Astrocyte of the spinal cord (primary cell): ENCODE results near the gene ZSCAN5B.
"Not testable (repeated sequence)": the region's sequence is repeated elsewhere in the genome, so short reads cannot be mapped to it uniquely, and the experiment has no call there.

Experiments
- DNase-seq: peaks from one replicate; pipeline ENCODE4 v3.0.0; 2011; ENCODE audit warnings: low read depth, low spot score
- H3K4me3 ChIP-seq: 2 replicates; pipeline ENCODE4 v1.5.1; 2011; ENCODE audit warnings: low read depth, mild to moderate bottlenecking, low read length, moderate library complexity
- in situ Hi-C: cut with HindIII; loops from 2 replicates; pipeline ENCODE4 v1.10.0; 2017; ENCODE audit warnings: low sequenced_read_pairs
- TF ChIP-seq, protein P1 (sequence below): IDR thresholded peaks from 2 replicates; pipeline ENCODE4 v1.5.1; 2012; ENCODE audit warnings: low read depth, mild to moderate bottlenecking, low read length, inconsistent platforms

ZSCAN5B gene

GRCh38 chr19:56197646-56198045 lies at the start of gene ZSCAN5B:
TSS of gene ZSCAN5B (minus strand) at chr19:56197783. CDS start at chr19:56193052, 4,731 bp downstream.
- DNase-seq, in situ Hi-C loops, H3K4me3 ChIP-seq: not testable (repeated sequence)

DNA sequence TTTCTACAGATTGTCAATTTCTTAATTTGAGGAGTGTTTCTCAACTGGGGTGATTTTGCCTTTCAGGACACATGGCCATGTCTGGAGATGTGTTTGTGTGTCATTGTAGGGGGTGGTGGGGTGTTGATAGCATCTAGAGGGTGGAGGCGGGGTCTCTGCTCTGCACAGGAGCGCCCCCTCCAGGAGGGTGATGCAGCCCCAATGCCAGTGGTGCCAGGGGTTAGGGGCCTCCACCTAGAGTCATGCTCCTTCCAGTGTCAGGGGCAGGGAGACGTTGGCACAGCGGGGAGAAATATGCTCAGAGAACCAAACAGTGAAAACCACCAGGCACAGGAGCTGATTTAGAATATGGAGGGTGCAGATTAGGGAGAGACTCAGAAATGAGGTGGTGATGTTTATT lies 48.2 kb upstream of the ZSCAN5B start:
- H3K4me3 ChIP-seq, DNase-seq, in situ Hi-C loops: not testable (repeated sequence)

- DNase-seq = no peak
- TF ChIP-seq, protein P1, sequence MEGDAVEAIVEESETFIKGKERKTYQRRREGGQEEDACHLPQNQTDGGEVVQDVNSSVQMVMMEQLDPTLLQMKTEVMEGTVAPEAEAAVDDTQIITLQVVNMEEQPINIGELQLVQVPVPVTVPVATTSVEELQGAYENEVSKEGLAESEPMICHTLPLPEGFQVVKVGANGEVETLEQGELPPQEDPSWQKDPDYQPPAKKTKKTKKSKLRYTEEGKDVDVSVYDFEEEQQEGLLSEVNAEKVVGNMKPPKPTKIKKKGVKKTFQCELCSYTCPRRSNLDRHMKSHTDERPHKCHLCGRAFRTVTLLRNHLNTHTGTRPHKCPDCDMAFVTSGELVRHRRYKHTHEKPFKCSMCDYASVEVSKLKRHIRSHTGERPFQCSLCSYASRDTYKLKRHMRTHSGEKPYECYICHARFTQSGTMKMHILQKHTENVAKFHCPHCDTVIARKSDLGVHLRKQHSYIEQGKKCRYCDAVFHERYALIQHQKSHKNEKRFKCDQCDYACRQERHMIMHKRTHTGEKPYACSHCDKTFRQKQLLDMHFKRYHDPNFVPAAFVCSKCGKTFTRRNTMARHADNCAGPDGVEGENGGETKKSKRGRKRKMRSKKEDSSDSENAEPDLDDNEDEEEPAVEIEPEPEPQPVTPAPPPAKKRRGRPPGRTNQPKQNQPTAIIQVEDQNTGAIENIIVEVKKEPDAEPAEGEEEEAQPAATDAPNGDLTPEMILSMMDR = no peak
- in situ Hi-C loops = no loop called here
- H3K4me3 ChIP-seq = no peak overlapping the region
These were observed 47.6 kb upstream of the ZSCAN5B start for GRCh38 chr19:56245121-56245740.

GRCh38 chr19:56223481-56223880 lies 25.9 kb upstream of the ZSCAN5B start:
- TF ChIP-seq, protein P1 = no peak
- DNase-seq = no peak
- in situ Hi-C loops = no loop called here
- H3K4me3 ChIP-seq = no peak overlapping the region

GRCh38 chr19:56222901-56223300 lies 25.3 kb upstream of the ZSCAN5B start:
- in situ Hi-C loops = no loop called here
- no peak for DNase-seq
- H3K4me3 ChIP-seq = no peak overlapping the region
- TF ChIP-seq, protein P1 = no peak

- TF ChIP-seq, protein P1 = no peak
- DNase-seq = no peak
- no peak overlapping the region for H3K4me3 ChIP-seq
- in situ Hi-C loops = no loop called here
These were observed 24.3 kb upstream of the ZSCAN5B start for GRCh38 chr19:56221851-56222250.

DNA sequence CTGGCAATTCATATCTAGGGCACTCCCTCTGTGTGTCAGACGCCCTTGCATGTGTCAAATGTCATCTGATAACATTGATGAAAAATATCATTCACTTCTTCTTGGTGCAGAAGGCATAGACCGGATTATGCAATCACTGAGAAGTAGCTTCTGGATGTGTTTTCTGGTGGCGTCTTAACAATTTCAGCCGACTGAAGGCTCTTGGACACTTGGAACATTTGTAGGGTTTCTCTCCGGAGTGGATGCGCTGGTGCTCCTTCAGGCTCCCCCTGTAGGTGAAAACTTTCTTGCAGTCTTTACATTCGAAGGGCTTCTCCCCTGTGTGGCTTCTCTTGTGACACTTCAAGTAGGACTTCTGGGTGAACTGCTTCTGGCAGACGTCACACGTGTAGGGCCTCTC lies 23.9 kb upstream of the ZSCAN5B start:
- DNase-seq, H3K4me3 ChIP-seq, in situ Hi-C loops: not testable (repeated sequence)

DNA sequence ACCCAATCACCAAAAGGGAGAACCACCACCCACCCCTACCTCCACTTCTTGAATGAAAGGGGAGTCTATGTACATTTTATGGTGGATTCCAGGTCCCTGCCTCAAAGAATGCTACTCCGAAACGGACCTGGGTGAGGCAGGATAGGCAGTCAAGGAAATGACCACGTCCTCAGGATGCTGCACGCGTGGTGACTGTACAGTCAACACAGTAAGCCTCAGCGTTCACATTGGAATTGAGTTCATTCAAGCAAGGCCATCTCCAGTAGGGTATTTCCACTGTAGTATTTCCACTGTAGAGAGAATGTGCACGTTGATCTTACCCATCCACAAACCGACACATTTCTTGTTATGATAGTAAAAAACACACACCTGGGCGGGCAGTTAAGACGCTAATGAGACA lies 21.4 kb upstream of the ZSCAN5B start:
- TF ChIP-seq, protein P1 = no peak
- no peak overlapping the region for H3K4me3 ChIP-seq
- no peak for DNase-seq
- in situ Hi-C loops = no loop called here
